C4-2B (cell line): ENCODE measurements around the gene GNG4.

Experiments
- H3K27ac ChIP-seq: fragments of 450-650 bp; 2 replicates; pipeline ENCODE4 v1.5.1; 2017
- CTCF ChIP-seq: fragments of 450-650 bp; conservative IDR thresholded peaks from 2 replicates; pipeline ENCODE4 v1.5.1; 2017; ENCODE audit warnings: mild to moderate bottlenecking
- ZFX ChIP-seq: fragments of 450-650 bp; IDR thresholded peaks from 2 replicates; pipeline ENCODE4 v1.6.1; 2017

Gene GNG4

GRCh38 chr1:235515844-235516512 lies 133.6 kb downstream of the GNG4 start:
- TF ChIP-seq ZFX (no peak), CTCF (no peak)
- no peak overlapping the region for H3K27ac ChIP-seq

GRCh38 chr1:235513495-235514366 lies 135.9 kb downstream of the GNG4 start:
- no peak overlapping the region for H3K27ac ChIP-seq
- TF ChIP-seq CTCF (peak; percentile 97), ZFX (no peak)

GRCh38 chr1:235511470-235512240 lies 137.9 kb downstream of the GNG4 start:
- no peak overlapping the region for H3K27ac ChIP-seq

GRCh38 chr1:235510823-235511222 lies 138.8 kb downstream of the GNG4 start:
- H3K27ac ChIP-seq = no peak overlapping the region
- TF ChIP-seq ZFX = no peak

More at GRCh38 chr1:235511470-235512240, 137.9 kb downstream of the GNG4 start:
- TF ChIP-seq CTCF (peak; percentile 9; the same call in 1 of the 2 replicates), ZFX (no peak)

GRCh38 chr1:235507623-235508022 lies 142.0 kb downstream of the GNG4 start:
- H3K27ac ChIP-seq = no peak overlapping the region
- TF ChIP-seq CTCF (no peak), ZFX (no peak)

GRCh38 chr1:235504494-235505222 lies 144.9 kb downstream of the GNG4 start:
- TF ChIP-seq CTCF = peak; percentile 97
- no peak for TF ChIP-seq ZFX
- H3K27ac ChIP-seq = peak overlapping the region; percentile 100

GRCh38 chr1:235504122-235504493 lies 145.5 kb downstream of the GNG4 start, which contains the start of gene B3GALNT2:
TSS of gene B3GALNT2 (minus strand) at chr1:235504452. CDS start at chr1:235504252, 200 bp downstream.
- H3K27ac ChIP-seq = peak within 1 kb of the TSS; percentile 100
- TF ChIP-seq CTCF = no peak
- peak; percentile 62; the same call in 1 of the 2 replicates for TF ChIP-seq ZFX
